IPS-11a (cell line): ENCODE results near the gene HMX2.

Experiments used
- H3K4me3 ChIP-seq: one replicate; pipeline ENCODE4 v1.5.1; 2013; ENCODE audit warnings: low read depth, low read length, control low read depth

The HMX2 gene

DNA sequence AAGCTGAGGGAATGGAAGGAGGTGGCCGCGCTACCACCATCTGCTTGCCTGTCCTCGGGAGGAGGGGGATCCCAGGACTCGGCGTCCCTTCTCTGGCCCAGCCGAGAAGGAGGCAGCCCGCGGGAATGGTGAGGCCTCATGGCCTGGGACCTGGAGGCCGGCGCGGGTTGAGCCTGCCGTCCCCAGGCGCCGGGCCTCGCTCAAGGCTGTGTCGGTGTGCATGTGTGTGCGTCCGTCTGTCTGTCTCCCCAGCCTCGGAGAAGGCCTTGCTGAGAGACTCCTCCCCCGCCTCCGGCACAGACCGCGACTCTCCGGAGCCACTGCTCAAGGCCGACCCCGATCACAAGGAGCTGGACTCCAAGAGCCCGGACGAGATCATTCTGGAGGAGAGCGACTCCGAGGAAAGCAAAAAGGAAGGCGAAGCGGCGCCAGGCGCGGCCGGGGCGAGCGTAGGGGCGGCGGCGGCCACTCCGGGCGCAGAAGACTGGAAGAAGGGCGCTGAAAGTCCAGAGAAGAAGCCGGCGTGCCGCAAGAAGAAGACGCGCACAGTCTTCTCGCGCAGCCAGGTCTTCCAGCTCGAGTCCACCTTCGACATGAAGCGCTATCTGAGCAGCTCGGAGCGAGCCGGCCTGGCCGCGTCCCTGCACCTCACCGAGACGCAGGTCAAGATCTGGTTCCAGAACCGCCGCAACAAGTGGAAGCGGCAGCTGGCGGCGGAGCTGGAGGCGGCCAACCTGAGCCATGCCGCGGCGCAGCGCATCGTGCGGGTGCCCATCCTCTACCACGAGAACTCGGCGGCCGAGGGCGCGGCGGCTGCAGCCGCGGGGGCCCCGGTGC lies 10.9 kb upstream of the HMX2 start:
- peak overlapping the region; percentile 13 for H3K4me3 ChIP-seq

DNA sequence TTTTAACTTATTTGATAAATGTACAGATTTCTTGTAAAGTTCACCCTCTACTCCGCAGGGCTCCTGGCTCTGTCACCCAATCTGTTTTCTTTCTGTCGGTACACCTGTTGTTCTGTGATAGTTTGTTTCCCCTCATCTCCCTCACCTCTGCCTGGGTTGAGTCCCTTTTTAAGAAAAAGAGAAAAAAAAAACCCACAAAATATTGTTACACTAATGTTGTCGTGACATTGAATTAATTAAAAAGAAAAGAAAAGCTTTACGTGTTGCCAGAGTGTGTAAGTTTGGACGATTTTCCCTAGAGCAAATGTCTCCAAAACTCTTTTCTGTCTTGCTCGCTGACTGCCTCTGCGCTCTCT lies 8.8 kb upstream of the HMX2 start:
- no peak overlapping the region for H3K4me3 ChIP-seq

- H3K4me3 ChIP-seq, result no peak overlapping the region
Observed at GRCh38 chr10:123139521-123140163, 8.3 kb upstream of the HMX2 start.

DNA sequence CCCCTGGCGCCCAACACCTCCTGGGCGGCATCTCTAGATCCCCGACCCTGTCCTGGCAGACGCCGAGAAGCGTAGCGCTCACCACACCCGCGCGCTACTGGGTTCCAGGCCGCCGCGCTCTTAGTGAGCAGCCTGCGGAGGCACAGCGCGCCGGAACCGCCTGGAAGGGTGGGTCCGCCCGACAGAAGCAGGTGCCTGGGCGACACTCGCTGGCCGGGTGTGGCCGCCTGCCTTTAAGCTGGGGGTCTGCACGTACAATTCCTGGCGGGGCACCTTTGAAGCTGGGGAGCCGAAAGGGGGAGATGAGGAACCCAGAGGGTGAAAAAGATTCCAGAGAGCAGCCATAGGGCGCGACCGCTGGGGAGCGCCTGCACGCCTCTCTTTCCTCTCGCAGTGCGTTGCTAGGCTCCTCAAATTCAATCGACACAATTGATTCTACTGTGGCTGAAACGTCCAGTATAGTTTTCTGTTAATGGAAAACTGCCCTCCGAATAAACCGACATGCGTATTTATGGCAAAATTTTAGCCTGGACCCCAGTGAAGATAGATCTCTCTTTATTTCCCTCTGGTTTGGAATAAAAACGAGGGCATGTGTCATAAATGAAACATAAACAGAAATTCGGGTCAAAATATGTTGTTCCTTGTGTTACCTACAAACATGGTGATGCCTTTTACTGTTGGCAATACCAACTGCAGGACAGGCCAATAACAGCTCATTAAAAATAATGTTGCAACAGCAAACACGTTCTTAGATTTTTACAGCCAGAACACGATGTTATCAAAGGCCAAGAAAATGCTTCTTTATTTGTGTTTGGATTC lies 7.6 kb upstream of the HMX2 start:
- H3K4me3 ChIP-seq, result no peak overlapping the region

GRCh38 chr10:123140983-123141390 lies 6.9 kb upstream of the HMX2 start:
- no peak overlapping the region for H3K4me3 ChIP-seq

DNA sequence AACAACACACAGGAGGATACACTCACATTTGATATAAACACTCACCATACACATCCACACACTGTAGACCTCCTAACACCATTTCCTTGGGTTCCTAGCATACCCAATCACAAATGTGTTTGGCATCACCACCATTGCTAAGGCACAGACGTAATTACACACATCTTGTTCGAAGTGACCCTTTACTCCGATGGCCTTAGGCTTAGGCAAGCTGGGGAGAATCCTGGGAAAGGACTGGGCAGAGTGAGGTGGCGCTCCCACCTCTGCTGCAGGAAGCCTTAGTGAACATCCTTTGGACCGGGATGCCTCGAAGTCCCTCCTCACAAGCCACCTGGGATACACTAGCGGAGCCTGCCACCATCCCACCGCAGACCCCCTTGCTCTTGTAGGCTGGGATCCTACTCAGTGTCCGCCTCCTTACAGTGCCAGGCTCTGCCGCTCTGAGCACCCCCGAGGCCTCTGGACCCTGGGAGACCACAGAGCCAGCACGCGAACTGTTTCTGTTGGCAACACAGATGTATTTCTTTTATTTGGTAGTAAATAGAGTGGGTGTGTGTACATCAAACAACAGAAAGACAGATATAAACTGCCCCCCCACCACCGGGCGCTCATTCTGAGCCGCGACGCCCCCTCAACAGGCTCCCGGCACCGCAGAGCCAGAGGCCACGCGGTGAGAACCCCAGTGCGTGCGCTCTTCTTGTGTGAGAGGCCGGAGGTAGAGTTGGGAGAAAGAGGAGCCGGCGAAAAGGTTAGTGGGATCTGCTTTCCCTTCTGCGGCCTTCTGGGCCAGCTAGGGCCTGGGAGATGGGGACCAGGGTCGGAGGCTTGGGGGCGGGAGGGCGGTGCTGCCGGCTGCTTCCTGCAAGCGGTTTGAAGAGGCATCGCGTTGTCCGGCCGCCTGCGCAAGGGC lies 5.9 kb upstream of the HMX2 start:
- H3K4me3 ChIP-seq, result no peak overlapping the region

DNA sequence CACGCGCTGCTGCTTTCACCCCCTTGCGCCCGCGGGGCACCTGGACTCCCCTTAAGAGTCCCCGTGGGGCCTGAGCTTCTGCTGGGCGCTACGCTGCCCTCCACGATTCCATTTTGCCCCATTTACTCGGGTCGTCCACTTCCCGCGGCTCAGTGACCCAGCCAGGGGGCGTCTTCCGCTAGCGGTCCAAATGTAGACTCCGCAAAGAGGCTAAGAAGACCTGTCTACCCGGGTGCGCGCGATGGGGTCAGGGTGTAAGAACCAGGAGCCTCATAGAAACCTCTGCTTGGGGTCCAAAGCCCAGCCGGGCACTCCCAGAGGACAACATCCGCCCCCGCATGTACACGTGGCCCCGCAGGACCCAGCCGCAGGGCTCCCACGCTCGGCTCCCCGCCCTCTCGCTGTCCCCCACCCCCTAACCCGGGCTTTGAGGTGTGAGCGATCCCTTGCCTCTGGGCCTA lies 5.2 kb upstream of the HMX2 start:
- H3K4me3 ChIP-seq, result no peak overlapping the region

DNA sequence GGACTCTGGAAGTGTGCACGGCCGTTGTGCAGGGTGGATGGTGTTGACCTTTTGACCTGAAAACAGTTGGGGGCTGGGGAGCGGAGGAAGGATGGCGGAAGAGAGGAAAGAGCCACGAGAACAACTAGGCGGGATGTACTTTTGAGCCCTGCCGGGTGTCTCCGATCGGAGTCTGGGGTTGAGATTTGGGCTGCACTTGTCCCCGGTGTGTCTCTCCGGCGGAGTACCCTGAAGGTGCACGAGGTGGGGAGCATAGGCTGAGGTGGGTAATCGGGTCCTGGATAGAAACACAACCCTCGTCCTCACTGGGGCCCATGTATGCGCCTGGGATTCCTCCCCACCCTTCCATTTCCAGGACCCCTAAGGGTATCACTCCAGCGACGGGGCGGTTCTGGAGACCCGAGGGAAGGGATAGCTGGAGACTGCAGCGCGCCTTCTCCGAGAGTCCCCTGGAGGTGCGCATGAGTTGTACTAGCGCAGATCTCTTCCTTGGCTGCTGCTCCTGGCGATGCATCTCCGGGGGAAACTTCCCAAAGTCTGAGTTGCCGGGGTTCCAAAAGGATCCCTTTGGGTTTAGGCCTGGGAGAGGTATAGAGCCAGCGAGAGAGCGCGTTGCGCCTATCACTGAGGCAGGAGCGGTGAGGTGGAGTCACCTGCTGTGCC lies 4.6 kb upstream of the HMX2 start:
- H3K4me3 ChIP-seq, result no peak overlapping the region

DNA sequence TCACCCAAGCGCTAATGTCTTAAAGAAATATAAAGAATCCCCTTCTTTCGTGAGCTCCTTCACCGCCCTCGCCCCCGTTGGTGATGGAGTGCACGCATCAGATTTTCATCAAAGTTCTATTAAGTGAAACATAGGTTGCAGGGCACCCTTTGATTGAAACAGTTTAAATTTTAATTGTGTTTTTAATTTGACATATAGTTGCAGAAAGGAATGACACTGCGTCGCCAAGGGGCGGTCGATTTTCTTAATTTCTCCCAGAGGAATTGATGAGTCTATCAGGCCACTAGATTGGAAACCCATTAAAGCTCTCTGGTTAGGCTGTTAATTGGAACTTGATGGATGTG lies 4.1 kb upstream of the HMX2 start:
- no peak overlapping the region for H3K4me3 ChIP-seq

DNA sequence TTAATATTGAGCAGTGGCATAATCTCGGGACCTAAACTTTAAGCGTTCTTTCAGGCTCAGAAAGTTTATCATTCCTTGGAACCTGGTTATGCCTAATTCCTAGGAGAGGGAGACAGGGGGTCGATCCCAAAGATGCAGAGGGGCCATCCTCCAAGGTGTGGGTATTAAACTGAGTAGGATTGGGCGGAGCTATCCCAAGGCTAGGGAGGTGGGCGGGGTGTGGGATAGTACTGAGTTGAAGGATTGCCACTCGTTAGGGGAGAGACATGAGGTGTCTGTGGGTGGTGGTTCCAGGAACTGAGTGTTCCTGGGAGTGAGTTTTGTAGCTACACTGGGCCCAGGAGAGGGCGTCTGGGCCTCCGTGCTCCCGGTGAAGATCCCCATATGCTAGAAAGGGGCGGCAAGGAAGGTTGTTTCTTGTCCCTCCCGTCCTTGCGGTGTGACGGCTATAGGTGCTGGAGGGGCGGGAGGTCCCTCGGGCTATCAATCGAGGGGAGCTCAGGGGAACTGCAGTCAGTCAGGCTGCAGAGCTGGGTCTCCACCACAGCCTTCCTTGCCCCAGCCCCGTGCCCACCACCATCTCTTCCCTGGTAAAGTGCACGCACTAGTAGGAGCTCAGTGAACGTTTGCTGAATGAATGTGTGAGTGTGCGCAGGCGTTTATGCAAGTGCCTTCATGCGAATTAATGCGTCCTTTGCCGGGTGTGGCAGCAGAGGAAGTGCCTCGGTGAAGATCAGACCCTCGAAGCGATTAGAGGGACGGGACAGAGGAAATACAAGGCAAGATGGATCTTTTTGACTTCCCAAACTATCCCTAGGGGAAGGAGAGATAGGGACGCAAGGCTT lies 3.0 kb upstream of the HMX2 start:
- no peak overlapping the region for H3K4me3 ChIP-seq

- H3K4me3 ChIP-seq, result no peak overlapping the region
Observed at GRCh38 chr10:123145542-123146012, 2.4 kb upstream of the HMX2 start.

DNA sequence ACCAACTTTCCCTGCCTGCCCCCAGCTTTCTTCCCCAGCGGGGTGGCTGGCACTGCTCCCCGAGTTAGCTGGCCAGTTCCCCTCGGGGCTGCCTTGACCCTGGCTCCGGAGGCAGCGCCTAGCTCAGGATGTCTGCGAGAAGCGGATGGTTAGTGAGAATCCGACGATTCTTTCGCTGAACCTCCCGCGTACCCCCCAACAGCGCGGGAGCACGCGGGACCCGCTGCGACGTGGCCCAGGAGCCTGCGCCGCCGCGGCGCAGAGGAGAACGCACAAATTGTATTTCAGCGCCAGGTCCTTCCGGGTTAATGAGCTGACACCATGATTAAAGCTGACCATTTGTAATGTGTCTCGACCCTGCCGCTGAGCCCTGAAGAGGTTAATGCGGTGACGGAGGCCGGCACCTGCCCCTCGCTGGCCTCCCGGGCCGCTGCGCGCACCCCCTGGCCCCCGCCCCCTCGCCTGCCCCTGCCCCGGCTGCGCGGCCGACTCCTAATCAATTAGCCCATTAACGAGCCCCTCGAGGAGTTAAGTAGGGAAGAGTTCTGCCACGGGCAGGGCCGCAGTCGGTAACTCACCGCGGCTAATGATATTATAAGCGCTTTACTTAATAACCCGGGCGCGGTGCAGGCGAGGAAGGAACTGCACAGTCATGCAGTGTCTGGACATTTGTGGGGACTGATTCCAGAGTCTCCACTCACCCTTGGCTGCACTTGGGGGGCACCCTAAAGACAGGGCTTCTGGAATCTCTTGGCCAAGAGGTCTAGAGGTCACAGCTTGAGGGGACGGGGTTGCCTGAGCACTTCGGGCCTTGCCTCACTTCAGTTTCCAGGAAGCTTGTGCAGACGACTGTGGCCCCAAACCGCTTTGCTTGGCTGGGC lies 1.7 kb upstream of the HMX2 start:
- H3K4me3 ChIP-seq, result no peak overlapping the region

DNA sequence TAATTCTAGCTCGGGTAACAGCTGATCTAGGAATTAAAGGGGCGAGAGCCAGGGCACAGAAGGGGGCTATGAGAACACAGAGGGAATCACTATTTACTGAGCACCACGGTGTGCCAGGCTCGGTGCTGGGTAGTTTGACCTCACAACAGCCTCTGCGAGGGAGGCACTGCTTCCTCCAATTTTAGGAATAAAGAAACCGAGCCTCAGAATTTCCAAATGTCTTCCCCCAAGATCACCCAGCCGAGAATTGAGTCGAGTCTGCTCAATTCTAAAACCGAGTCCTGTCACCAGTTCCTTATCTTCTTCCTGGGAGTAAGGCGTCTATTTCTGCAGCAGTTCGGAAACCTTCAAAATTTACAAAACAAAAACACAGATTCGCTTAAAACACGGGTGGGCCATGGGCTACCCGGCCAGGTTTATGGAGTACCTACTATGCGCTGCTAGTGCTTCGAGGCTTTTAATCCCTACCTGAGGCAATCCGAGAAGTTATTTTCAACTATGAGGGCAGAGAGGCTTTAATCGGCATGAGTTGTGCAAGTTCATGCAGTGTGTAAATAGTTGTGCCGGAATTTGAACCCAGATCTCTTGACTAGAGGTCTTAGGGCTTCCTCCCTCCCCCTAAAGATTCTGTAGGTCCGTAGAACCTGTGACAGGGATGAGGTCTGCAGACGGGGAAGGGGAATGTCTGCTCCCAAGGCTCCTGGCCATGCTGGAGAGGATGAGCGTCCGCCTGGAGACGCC lies 872 bp upstream of the HMX2 start:
- no peak overlapping the region for H3K4me3 ChIP-seq

DNA sequence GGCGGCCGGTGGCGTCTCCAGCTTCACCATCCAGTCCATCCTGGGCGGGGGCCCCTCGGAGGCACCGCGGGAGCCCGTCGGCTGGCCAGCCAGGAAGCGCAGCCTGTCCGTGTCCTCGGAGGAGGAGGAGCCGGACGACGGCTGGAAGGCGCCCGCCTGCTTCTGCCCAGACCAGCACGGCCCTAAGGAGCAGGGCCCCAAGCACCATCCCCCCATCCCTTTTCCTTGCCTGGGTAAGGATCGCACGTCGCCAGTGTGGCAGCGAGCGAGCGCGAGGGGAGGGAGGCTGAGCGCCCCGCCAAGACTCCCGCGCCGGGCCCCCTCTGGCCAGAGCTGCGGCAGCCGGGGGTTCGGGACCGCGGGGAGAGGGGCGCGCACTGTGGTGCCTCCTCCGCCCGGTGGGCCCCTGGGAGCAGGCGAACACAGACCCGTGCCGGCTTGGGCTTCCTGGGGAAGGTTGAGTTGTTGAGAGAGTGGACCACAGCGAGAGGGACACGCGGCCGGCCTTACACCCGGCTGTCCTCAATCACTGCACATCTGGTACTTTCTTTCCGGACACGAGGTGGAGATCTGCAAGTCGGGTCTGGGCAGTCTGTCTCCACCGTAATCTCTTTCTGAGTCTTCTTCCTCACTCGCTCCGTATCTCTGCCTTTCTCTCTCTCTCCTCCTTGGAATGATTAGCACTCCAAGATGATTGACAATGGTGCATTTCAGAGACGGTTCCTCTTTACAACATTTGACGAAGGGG lies 652 bp downstream of the HMX2 start:
- H3K4me3 ChIP-seq, result peak overlapping the region; percentile 17

- H3K4me3 ChIP-seq, result no peak overlapping the region
Observed at GRCh38 chr10:123149162-123149567, 1.2 kb downstream of the HMX2 start.

DNA sequence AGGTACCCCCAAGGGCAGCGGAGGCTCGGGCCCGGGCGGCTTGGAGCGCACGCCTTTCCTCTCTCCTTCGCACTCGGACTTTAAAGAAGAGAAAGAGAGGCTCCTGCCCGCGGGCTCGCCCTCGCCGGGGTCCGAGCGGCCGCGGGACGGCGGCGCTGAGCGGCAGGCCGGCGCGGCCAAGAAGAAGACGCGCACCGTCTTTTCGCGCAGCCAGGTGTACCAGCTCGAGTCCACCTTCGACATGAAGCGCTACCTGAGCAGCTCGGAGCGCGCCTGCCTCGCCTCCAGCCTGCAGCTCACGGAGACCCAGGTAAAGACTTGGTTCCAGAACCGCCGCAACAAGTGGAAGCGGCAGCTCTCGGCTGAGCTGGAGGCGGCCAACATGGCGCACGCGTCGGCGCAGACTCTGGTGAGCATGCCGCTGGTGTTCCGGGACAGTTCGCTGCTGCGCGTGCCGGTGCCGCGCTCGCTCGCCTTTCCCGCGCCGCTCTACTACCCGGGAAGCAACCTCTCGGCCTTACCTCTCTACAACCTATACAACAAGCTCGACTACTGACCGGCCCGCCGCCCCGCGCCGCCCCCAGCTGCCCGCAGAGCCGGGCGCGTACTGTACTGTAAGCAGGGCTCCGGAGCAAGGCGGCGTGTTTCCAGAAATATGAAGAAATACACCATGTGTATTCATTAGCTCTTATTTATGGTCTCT lies 1.8 kb downstream of the HMX2 start:
- H3K4me3 ChIP-seq, result peak overlapping the region; percentile 33
